Stomach (tissue), 4 donors: ENCODE data around the gene RBM47.

Source experiments
- POLR2A ChIP-seq, 4 donors: fragments of 450-650 bp; IDR thresholded peaks; one replicate each; pipeline ENCODE4 v1.6.1; 2016; ENCODE audit warnings: antibody characterized with exemption in 4 of 4, control low read depth in 2 of 4, mild to moderate bottlenecking in 1 of 4, moderate library complexity in 1 of 4
- TF ChIP-seq, protein P1 (sequence below), 7 experiments: fragments of 450-650 bp in 4 of 7; fragments of 200-600 bp in 3 of 7; sonication (generic) in 3 of 7; IDR thresholded peaks; one replicate each; pipeline ENCODE4 v1.5.1; 2016 to 2019; ENCODE audit warnings: antibody characterized with exemption in 7 of 7, control low read depth in 2 of 7, mild to moderate bottlenecking in 1 of 7

DNA sequence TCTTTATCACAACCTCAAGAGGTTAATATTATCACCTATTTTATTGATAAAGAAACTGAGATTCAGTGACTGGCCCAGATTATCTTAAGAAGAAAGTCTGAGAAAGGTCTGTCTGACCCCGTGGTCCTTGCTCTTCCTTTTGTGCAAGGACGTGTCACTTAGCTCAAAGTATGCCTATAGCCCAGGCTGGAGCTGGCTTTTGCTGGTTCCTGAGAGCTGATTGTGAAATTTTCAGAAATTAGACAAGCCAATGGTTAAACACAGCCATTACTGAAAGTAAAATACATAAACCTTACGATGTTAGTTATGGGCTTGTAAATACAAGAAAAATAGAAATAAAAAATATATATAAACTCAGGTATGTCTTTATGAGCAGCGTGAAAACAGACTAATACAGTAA is 224.5 kb downstream of the RBM47 start:
- no peak for TF ChIP-seq POLR2A (IDR thresholded peaks at IDR 0.05)
- TF ChIP-seq, protein P1, sequence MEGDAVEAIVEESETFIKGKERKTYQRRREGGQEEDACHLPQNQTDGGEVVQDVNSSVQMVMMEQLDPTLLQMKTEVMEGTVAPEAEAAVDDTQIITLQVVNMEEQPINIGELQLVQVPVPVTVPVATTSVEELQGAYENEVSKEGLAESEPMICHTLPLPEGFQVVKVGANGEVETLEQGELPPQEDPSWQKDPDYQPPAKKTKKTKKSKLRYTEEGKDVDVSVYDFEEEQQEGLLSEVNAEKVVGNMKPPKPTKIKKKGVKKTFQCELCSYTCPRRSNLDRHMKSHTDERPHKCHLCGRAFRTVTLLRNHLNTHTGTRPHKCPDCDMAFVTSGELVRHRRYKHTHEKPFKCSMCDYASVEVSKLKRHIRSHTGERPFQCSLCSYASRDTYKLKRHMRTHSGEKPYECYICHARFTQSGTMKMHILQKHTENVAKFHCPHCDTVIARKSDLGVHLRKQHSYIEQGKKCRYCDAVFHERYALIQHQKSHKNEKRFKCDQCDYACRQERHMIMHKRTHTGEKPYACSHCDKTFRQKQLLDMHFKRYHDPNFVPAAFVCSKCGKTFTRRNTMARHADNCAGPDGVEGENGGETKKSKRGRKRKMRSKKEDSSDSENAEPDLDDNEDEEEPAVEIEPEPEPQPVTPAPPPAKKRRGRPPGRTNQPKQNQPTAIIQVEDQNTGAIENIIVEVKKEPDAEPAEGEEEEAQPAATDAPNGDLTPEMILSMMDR (IDR thresholded peaks at IDR 0.05) = no peak
